Activated CD8-positive, alpha-beta memory T cell treated with anti-CD3 and anti-CD28 coated beads, Interleukin-2, amount 50 U/mL, for 1 hour (primary cell): Measurements from ENCODE around the gene TNFRSF25.

Experiments
- DNase-seq: peaks from one replicate; pipeline ENCODE4 v3.0.0-alpha.2; 2020; ENCODE audit errors: extremely low read depth

The TNFRSF25 gene, protein sequence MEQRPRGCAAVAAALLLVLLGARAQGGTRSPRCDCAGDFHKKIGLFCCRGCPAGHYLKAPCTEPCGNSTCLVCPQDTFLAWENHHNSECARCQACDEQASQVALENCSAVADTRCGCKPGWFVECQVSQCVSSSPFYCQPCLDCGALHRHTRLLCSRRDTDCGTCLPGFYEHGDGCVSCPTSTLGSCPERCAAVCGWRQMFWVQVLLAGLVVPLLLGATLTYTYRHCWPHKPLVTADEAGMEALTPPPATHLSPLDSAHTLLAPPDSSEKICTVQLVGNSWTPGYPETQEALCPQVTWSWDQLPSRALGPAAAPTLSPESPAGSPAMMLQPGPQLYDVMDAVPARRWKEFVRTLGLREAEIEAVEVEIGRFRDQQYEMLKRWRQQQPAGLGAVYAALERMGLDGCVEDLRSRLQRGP

DNA sequence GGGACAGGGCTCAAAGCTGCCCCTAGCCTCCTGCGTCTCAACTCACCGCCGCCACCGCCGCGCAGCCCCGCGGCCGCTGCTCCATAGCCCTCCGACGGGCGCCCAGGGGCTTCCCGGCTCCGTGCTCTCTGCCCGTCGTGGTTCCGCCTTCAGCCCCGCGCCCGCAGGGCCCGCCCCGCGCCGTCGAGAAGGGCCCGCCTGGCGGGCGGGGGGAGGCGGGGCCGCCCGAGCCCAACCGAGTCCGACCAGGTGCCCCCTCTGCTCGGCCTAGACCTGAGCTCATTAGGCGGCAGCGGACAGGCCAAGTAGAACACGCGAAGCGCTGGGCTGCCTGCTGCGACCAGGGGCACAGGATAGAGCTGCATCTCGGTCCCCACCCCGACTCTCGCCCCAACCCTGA, at the start of gene TNFRSF25:
TSS of gene TNFRSF25 (minus strand) at position 151 of the 400 bp plus-strand sequence. CDS start at position 85, 66 bp downstream.
- DNase-seq: no peak

DNA sequence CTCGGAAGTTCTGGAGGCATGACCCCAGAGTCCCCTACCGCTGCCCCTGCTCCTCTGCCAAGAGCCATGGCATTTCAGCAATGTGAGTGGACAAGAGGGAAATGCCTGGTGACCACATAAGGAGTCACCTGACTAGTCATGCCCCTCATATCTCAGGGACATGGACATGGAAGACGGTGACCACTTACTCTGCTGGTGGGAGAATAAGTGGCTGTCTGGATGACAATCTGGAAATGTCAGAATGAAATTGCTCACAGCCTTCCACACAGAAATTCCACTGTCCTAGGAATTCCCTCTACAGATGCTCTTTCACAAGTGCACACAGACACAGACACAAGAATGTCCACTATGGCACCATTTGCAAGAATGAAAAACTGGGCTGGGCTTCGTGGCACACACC, 49.8 kb upstream of the TNFRSF25 start:
- DNase-seq: no peak

DNA sequence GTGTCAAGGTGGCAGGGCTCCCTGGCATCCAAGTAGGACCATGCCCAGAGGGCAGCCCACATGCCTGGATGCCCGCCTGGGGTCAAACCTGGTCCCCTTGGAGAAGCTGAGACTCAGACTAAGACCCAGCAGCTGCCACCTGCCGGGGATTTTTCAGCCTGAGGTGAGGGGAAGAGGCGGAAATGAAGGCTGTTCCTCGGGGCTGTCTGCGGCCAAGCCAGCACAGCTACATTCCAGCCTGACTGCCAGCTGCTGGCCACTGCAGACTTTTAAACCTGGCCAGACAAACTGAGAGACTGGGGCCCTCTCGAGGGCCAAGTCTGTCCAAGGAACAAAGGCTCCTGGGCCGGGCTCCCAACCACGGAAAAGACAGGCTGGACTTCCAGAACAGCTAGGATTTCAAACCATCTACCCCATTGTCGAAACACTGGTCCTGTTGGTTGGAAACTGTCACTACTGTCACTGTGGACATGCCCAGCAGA, 47.4 kb upstream of the TNFRSF25 start:
- DNase-seq: no peak

DNA sequence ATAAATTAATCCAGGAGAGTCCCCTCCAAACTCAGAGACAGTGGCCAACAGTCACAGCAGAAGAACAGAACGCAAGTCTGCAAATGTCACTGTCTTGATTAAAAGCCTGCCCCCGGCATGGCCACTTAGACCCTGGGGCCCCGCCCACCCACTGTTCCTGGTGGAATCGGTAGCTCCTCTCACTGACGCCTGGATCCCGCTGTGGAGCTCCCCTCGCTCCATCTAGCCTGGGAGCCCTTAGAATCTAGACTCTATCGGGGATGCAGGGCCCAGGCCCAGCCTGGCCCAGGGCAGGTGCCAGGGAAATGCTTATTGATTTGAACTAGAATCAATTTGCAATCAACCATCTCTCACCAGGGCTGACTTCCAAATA, 46.9 kb upstream of the TNFRSF25 start:
- no peak for DNase-seq

DNA sequence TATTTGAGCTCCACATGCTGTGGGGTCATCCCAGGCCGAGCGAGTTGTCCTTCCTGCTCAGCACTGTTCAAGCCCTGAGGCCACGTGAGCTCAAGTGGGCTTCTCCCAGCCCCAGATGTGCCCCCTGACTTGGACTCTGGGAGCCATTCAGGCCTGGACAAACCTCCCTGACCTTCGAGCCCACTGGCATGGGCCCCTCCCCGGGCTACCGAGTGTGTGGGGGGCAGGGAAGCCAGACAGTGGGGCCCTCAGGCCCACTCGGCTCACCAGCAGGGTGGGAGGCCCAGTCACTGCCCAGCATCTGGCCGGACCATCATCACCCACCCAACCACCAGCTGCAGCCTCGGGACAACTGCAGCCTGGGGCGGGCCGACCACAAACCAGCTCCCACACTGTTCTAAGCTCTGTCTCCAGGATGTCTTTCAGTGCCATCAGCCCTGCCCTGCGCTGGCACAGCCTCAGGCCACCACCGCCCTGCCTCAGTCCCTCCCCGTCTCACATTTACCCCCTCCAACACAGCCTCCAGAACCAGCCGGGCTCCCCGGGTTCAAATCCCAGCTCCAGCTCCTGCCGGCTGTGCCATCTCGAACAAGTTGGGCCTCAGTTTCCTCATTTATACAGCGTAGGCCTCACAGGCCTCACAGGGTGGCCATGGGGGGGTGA, 46.4 kb upstream of the TNFRSF25 start:
- DNase-seq: no peak

DNA sequence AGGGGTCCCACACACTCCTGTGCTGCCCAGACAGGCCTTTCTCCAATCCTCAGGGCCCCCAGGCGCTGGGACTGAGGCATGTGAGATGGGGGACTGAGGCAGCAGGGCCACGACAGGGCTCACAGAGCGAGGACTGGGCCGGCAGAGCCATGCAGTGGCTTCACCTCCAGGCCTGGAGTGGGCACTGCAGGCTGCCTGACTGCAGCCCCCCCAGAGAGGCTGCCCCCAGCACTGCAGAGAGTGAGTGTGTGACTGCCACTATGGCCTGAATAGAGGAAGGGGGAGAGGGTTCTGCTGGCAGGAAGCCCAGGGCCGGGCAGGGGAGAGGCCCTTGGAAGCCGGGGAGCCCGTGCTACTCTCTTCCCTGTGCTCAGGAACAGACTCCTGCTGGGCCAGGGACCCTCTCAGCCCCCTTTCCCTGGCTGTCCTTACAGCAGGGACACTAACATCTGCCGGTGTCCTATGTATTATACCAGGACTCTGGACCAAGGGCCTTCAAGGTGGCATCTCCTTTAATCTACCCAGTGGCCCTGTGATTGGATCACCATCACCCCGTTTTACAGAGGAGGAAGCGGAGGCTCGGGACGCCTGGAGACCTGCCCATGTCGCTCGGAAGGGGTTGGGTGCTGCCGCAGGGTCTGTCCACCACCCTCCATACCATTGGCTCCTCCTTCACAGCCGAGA, 45.7 kb upstream of the TNFRSF25 start:
- DNase-seq: no peak

DNA sequence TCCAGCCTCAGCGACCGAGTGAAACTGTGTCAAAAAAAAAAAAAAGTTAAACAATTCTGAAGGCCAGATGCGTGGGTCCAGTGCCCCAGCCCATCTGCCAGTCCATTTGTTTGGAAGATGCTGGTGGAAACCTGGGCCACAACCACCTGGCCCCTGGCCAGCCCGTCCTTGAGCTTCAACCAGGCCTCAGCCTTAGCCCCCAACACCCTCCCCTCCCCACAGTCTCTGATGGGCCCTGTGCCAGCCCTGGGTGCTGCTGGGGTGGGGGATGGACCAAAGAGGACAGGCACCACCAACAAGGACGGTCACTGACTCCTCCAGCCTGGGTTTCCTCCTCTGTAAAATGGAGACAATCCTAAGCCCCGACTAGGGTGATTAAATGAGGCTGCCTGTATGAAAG, 45.1 kb upstream of the TNFRSF25 start:
- no peak for DNase-seq

DNA sequence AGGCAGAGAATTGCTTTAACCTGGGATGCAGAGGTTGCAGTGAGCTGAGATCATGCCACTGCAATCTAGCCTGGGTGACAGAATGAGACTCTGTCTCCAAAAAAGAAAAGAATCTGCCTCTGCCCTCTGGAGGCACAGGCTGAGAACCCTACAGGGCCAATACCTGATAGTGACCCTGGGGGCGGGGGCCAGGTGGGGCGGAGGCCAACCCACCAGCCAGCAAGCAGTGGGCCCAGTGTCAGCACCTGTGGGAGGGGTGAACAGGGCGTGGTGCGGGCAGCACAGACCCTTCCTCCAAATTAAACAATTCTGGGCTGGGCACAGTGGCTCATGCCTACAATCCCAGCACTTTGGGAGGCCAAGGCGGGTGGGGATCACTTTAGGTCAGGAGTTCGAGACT, 44.5 kb upstream of the TNFRSF25 start:
- no peak for DNase-seq

DNA sequence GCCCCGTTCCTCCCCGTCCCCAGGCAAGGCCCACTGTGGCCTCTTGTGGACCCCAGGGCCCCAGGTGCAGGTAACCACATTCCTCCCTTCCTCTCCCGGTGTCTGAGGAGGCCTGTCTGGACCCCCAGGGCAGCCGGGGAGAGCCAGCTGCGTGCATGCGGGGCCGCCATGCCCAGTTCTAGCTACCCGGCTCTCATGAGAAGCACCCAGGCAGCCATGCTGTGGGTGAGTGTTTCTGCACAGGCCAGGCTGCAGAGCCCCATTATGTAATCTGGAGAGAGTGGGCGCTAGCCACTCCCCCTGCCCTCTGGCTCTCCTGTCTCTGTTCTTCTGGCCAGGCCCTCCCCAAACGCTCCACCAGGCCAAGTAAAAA, 43.9 kb upstream of the TNFRSF25 start:
- no peak for DNase-seq

DNA sequence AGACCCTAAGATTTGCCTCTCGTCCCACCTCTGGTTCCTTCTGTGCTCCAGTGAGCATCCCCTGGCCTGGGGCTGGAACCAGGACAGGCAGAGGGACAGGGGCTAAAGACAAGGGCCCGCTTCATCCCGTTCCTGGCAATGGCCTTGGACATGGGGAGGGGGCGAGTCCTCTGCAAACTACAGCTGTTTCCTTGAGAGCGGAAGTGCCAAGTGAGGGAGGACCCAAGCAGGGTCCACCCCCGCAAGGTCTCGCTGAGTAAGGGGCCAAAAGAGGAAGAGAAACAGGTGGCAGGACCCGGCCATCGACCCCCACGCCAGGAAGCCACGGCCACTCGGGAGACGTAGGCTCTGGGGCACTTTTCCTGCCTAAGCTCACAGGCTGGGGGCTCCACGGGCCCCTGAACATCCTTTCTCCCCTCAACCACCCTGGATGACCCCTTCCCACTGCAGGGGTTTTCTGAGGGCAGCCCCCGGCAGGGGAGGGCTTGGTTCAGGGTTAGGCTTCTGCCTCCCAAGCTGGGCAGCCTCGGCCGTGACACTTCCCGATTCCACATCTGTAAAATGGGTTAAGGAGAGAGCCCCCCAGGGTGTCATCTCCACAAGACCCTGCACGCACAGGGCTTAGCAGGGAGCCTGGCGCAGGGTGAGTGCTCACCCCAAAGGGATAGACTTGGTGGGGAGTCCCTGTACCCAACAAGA, 43.4 kb upstream of the TNFRSF25 start:
- DNase-seq: no peak

DNA sequence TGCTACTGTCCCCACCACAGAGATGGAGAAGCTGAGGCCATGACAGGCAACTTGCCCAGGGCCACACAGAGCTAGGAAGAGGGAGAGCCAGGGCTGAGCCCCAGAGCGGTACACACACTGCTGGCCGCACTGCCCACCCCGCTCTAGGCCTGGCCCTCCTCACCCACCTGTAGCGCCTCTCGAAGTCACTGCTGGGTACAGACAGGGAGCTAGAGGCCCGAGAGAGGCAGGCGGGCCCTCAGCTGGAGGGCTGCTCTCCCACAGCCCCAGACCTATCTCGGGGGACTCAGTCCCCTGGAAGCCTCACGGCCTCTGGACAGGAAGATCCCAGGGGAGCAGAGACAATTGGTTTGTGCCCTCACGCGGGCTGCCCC, 42.8 kb upstream of the TNFRSF25 start:
- no peak for DNase-seq

DNA sequence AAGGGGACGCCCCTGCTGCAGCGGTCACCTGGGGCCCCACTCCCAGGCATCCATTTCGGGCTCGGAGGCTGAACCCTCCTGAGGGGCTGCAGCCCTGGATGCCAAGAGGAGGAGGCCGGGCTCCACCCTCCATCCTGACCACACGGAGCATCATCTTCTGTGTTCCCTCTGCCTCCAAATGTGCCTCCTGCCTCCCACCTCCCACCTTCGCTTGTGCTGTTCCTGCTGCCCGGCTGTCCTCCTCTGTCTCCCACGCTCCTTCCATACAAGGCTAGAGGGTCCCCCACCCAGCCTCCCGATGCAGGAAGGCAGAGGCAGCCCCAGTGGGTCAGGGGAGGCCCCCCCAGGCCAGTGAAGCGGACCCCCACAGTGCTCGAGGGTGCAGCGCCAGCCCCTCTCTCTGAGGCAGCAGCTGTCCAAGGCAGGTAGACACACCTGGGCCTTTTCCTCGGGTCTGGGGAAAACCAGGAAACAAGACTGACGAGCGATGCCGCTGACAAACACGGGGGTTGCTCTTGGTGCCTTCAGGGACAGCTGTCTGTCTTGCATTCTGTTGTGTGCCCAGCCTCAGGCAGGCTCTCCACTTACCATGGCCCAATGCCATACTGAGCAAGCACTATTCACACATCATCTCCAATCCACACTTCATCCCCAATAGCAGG, 42.3 kb upstream of the TNFRSF25 start:
- no peak for DNase-seq

DNA sequence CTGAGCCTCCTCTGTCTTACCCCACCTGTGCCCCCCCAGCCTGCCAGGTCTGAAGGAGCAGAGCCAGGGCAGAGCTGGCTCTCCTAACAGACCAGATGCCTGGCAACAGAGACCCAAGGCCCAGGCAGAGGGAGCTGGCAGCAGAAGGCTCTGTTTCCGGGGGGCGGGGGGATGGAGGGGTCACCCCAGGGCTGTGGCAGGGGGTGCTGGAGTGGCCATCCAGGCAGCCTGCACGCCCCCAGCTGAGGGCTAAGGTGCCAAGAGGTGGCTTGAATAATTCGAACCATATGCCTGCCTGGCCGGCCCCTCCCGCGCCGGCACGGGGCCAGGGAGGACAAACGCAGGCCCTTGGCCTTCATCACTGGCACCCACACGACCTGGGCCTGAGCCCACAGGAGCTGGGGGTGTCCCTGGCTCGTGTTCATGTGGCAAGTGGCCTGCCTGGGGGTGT, 41.5 kb upstream of the TNFRSF25 start:
- no peak for DNase-seq

DNA sequence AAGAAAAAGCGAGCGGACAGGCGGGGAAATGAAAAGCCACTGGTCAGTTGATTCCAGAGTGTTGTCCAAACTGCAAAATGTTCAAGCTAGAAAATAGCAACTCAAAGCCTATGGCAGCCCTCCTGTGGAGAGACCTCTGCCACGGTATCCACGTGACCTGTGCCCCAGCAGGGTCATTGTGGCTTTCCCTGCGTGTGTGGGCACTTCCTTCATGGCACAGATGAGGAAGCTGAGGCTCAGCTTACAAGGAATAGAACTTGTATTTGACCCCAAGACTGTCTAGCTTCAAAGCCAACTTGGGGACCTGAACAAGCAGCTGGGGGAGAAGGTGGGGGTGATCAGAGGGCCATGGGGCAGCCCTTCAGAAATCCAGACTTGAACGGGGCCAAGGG, 41.1 kb upstream of the TNFRSF25 start:
- DNase-seq: no peak

DNA sequence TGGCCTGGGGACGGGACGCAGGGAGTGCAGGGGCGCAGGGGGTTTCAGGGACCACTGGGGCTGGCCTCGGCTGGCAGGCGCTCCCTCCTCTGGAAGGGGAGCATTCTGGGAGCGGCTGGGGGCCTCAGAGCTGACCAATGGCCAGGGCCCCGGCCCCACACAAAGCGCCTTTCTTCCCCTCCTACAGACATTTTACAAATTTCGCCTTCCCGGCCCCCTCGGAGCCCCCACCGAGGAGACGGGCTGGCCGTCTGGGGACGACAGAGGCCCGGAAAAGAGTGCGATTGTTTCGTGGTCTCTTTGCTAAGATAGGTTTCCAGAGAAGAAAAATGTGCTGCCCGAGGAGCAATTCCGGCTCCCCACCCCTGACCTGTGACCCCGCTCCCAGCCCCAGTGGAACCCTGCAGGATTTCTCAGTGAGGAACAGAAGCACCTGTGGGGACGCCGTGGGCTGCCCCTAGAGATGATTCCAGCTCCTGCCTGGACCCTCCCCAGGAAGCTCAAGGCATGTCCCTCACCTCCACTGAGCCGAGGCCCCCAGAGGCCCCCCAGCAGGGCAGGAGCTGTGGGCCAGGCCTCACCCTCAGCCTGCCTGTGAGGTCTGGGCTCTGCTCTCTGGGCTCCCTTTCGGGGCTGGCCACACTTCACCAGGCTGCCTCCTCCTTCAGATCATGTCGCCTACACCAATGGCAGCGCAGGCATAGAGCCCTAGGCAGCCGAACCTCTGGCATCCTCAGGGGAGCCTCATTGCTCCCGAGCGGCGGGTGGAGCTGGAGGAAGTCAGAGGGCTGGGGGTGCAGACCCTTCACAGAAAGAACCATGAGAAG, 40.5 kb upstream of the TNFRSF25 start:
- no peak for DNase-seq

DNA sequence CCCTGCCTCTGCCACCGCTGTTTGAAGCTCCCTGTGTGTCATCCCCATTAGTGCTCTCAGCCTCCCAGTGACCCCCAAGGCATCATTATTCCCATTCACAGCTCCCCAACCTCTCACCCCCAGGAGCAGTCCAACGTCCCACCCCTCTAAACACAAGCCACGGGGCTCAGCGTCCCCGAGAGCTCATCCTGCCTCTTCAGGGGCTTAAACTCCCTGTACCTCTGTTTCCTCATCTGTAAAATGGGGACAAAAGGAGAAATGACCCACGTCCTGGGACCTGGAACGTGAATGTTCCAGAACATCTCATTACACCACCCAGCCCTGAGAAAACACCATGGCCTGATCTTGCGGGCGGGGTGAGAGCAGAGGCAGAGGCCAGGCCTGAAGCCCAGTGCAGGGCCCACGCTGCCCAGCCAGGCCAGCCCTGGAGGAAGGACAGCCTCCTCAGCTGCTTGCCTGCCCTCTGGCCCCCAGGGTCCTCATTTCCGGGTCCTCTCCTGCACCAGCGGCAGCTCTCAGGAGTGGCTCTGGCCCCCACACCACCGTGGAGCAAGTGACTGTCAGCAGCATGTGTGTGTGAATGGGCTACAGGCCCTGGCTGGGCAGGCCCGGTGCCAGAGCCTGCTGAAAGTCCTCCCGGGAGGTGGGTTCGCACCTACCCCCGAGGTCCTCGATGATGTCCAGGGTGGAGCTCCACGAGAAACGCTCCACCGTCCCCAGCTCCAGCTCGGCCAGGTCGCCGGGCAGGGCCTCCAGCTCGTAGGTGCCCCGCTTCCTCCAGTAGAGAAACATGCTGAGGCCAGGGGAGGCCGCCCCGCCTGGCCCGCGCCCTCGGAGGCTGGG, 39.6 kb upstream of the TNFRSF25 start:
- no peak for DNase-seq

DNA sequence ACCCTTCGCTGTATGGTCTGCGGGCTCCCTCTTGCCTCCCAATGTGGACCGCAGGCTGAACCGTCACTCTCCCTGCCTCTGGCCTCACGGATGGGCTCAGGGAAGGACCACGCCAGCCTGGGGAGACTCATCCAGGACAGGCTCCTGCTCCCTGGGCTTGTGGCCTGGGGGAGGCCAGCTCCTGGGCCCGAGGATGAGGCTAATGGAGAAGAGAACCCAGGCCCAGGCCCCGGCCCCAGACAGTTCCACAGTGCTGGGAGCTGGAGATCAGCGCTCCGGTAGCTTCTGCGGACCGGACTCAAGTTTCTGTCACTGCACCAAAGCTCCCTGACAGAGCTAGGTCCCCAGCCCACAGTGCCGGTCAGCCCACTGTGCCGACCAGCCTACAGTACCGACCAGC, 38.9 kb upstream of the TNFRSF25 start:
- DNase-seq: no peak

DNA sequence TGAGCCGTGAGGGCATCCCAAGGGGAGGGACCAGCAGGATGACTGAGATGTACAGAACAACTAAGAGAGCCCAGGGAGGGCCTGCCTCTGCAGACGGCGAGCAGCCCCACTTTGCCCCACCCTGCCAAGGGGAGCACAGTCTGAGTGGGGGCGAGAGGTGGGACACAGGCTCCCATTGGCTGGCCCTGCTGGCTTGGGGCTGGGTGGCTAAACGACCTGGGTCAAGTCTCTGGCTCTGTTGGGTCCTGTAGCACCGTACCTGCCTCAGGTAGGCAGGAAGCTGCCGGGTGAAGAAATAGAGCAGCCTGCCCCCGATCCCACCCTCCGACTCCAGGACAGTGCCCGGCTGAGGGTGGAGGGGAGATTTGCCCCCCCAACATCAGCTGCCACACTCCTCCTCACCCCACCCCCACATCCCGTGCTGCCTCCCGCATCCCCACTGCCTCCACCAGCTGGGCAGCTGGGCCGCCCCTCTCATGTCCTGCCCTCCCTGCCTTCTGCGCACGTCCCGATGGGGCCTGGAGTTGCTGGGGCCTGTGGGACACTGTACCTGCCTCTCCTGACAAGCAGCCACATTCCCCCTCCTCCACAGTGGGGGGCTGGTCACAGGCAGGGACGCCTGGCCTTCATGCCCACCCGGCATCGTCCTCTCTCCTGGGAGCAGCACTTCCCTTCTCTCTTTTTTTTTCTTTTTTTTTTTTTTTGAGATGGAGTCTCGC, 38.1 kb upstream of the TNFRSF25 start:
- no peak for DNase-seq
